ENCODE results near the gene LYPD6B.
A peak's percentile ranks its signal among the peaks of the same experiment; 100 is the strongest.

The LYPD6B gene

GRCh38 chr2:149112068-149112467 is 73.6 kb downstream of the LYPD6B start:
- no peak for TF ChIP-seq CTCF (conservative IDR thresholded peaks at IDR 0.05; ENCODE audit: low read depth, low read length)
- DNase-seq (ENCODE audit: low read depth), result no peak
- H3K4me3 ChIP-seq (ENCODE audit: low read length), result no peak overlapping the region

GRCh38 chr2:149112713-149113112 is 74.2 kb downstream of the LYPD6B start:
- TF ChIP-seq CTCF (conservative IDR thresholded peaks at IDR 0.05; ENCODE audit: low read depth, low read length), result no peak
- DNase-seq (ENCODE audit: low read depth), result no peak
- H3K4me3 ChIP-seq (ENCODE audit: low read length), result no peak overlapping the region

- no peak for TF ChIP-seq CTCF (conservative IDR thresholded peaks at IDR 0.05; ENCODE audit: low read depth, low read length)
Observed at GRCh38 chr2:149115781-149116180, 77.3 kb downstream of the LYPD6B start.

GRCh38 chr2:149119368-149119767 is 80.9 kb downstream of the LYPD6B start:
- no peak for TF ChIP-seq CTCF (conservative IDR thresholded peaks at IDR 0.05; ENCODE audit: low read depth, low read length)
- no peak overlapping the region for H3K4me3 ChIP-seq (ENCODE audit: low read length)
- no peak for DNase-seq (ENCODE audit: low read depth)

More at GRCh38 chr2:149115781-149116180, 77.3 kb downstream of the LYPD6B start:
- no peak overlapping the region for H3K4me3 ChIP-seq (ENCODE audit: low read length)
- DNase-seq (ENCODE audit: low read depth), result no peak

GRCh38 chr2:149122516-149122915 is 84.0 kb downstream of the LYPD6B start:
- DNase-seq (ENCODE audit: low read depth), result no peak
- no peak overlapping the region for H3K4me3 ChIP-seq (ENCODE audit: low read length)
- TF ChIP-seq CTCF (conservative IDR thresholded peaks at IDR 0.05; ENCODE audit: low read depth, low read length), result no peak

- no peak for DNase-seq (ENCODE audit: low read depth)
- H3K4me3 ChIP-seq (ENCODE audit: low read length), result no peak overlapping the region
- TF ChIP-seq CTCF (conservative IDR thresholded peaks at IDR 0.05; ENCODE audit: low read depth, low read length), result no peak
Observed at GRCh38 chr2:149125031-149125725, 86.7 kb downstream of the LYPD6B start.

GRCh38 chr2:149129433-149129832 is 90.9 kb downstream of the LYPD6B start:
- DNase-seq (ENCODE audit: low read depth), result peak; percentile 46
- no peak overlapping the region for H3K4me3 ChIP-seq (ENCODE audit: low read length)
- no peak for TF ChIP-seq CTCF (conservative IDR thresholded peaks at IDR 0.05; ENCODE audit: low read depth, low read length)
